GM21515 (cell line): ENCODE data around the gene CAPSL.
A peak's percentile ranks its signal among the peaks of the same experiment; 100 is the strongest.
"Not testable (repeated sequence)": the region's sequence is repeated elsewhere in the genome, so short reads cannot be mapped to it uniquely, and the experiment has no call there.

Experiments used
- ATAC-seq: cut with Tn5 transposase; IDR thresholded peaks from one replicate; pipeline ENCODE4 v1.9.1; 2021; ENCODE audit not compliant: unreplicated experiment

Gene CAPSL

GRCh38 chr5:35908228-35908627 lies 30.2 kb downstream of the CAPSL start:
- no peak for ATAC-seq

- peak; percentile 68 for ATAC-seq
These were observed 33.8 kb downstream of the CAPSL start for GRCh38 chr5:35904443-35905132.

DNA sequence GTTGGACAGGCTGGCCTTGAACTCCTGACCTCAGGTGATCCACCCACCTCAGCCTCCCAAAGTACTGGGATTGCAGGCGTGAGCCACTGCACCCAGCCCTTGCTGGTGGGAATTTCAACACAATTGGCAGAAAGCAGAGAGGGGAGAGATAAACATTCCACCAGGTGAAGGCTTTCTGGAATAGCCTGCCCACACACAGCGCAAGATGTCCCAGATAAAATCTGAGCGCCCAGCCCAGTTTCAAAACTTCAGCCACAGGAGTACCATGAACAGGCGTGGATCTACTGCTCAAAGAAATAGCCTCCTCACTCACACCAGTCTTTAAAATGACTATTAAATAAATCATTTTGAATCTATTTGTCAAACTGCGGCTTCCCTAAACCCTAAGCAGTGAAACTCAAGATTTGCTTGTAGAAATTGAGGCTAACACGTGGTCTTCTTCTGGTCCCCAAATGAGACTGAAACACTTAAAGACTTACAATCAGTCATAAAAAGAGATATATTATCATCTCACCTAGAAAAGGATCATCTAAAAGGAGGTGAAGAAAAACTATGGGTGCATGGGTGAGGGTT lies 34.7 kb downstream of the CAPSL start:
- ATAC-seq, result no peak

DNA sequence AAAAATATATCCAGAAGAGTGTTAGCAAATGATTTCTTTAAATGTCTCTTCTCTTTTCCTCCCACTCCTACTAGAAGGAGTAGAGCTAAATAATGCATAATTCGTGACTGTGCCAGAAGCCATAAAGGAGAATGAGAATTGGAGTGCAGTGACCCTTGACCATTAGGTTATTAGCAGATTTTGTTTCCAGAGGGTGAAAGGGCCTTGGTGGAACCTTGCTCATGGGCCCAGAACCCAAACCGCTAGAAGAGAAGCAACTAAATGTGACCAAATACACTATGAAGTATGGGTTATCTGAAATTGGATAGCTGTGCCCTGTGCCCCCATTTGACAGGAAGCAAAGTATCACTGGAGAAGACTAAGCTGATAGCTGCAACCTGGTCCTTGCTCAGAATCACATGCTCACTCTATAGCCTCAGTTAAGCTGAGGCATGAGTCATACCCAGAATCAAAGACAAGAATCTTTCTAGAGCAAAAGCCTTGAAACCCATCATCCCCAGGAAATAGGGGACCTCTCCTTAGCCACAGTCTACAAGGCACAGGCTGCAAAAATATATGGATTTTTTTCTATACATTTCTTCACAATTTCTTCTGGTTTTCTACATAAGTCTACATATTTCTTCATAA lies 36.3 kb downstream of the CAPSL start:
- ATAC-seq, result peak; percentile 52

- ATAC-seq, result no peak
These were observed 37.3 kb downstream of the CAPSL start for GRCh38 chr5:35900972-35901695.

GRCh38 chr5:35899800-35900199 lies 38.6 kb downstream of the CAPSL start:
- no peak for ATAC-seq

DNA sequence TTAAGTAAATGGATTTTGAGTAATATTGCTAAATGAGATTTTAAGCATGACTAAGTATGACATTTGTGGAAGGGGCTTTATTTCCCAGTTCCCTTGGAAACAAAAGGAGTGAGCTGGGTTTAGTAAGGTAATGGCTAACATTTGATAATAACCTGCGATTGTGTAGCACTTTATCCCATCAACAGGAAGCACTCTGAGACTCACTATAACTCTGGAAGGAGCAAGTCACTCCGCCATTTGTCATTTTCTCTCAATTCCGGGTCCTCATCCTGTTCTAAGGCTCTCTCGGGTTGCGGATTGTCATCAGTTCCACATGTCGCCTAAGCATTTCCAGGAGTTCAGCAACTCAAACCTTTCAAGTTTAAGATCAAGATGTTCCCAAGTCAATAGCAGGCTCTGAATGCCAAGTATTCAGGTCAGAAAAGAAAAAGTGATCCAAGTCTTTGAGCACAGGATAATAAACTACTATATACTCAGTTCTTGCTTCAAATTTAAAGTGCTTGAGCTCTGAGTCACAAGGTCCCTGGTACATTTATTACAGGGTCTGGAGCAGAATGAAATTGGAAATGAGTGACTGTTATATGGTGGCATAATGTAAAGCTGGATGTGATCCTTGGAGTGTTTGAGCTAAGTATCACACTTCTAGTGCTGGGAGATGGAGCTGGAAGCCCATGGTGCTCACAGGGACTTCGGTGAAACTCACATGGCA lies 39.3 kb downstream of the CAPSL start:
- ATAC-seq, result no peak

DNA sequence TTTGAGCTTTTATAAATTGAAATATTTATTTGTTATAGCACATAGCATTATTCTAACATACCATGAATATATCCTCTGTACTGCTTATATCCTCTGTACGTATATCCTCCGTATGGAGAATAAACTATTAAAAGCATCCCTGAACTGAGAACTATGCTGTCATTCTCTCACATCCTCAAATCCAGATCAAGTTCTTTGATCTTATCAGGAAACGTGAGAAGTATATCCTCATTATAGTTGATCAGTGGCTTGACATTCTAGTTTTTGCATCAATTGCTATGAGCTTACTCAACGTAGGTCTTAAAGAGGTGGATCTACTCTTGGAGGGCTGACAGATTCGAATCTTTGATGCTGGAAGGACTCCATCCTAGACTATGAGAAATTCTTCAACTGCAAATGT lies 44.3 kb downstream of the CAPSL start:
- ATAC-seq, result no peak

DNA sequence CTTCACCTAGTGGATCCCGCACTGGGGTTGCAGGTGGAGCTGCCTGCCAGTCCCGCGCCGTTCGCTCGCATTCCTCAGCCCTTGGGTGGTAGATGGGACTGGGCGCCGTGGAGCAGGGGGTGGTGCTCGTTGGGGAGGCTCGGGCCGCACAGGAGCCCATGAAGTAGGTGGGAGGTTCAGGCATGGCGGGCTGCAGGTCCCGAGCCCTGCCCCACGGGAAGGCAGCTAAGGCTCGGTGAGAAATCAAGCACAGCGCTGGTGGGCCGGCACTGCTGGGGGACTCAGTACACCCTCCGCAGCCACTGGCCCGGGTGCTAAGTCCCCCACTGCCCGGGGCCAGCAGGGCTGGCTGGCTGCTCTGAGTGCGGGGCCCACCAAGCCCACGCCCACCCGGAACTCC lies 45.6 kb downstream of the CAPSL start:
- not testable (repeated sequence) for ATAC-seq

- no peak for ATAC-seq
These were observed 48.1 kb downstream of the CAPSL start for GRCh38 chr5:35890021-35891020.

DNA sequence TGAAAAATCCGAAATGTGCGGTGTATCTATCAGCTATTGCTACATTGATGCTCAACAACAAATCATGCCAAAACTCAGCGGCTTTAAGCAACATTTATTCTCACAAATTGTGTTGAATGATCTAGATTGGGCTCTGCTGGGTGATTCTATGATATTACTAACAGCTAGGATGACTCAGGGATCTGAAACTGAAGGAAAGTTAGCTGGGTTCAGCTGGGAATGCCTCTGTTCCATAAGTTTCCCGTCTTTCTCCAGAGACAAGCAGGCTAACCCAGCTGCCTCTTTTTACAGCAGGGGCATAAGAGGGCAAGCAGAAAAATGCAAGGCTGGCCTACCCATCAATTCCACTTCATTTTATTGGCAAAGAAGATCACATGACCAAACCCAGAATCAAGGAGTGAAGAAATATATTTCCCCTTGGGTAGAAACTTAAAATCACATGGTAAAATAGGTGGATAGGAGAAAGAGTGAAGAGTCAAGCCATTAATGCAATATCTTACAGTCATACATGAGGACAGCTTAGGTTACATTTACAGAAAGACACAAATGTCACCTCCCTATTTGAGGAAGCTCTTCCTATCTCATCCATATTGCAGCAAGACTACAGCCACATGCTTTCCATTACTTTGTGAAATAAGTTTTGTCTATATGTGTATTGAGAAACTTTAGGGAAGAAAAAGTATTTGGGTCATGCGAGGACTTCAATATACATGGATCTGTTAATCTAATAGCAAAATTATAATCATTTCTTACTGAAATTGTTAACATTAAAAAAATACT lies 50.9 kb downstream of the CAPSL start:
- ATAC-seq, result no peak

DNA sequence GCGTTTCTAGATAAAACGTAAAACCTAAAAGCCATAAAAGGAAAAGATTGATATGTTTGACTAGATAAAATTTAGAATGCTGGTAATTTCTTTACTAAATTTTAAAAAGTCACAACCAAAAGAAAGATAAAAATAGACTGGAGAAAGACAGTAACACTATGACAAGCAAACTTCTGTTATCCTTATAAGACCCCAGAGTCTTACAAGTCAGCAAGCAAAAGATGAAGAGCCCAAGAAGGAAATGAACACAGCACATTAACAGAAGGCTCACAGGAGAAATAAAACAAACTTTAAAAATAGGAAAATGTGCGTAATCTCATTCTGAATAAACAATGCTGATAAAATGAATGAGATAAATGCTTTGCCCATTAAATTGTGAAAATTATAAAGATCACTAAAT lies 52.0 kb downstream of the CAPSL start:
- ATAC-seq, result no peak

DNA sequence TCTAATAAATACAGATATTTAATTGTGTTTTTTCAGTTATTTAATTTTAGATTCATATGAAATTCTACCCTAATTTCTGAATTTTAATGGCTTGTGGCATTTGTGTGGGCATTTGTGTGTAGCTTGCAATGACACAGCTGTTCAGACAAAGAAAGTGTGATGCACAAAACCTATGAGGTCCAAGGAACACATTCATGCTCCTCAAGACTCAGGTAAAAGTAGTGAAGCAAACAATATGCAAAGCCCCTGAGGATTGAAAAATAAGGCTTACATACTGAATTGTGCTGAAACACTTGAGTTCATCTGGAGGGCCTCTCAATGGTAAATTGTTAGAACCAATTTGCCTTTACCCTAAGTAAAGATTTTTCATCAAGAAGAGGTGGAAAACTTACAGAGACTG lies 53.6 kb downstream of the CAPSL start:
- ATAC-seq, result no peak

- peak; percentile 85 for ATAC-seq
These were observed 54.1 kb downstream of the CAPSL start for GRCh38 chr5:35884191-35884769.

GRCh38 chr5:35881758-35882157 lies 56.7 kb downstream of the CAPSL start:
- no peak for ATAC-seq

- no peak for ATAC-seq
These were observed 58.3 kb downstream of the CAPSL start for GRCh38 chr5:35880156-35880555.

DNA sequence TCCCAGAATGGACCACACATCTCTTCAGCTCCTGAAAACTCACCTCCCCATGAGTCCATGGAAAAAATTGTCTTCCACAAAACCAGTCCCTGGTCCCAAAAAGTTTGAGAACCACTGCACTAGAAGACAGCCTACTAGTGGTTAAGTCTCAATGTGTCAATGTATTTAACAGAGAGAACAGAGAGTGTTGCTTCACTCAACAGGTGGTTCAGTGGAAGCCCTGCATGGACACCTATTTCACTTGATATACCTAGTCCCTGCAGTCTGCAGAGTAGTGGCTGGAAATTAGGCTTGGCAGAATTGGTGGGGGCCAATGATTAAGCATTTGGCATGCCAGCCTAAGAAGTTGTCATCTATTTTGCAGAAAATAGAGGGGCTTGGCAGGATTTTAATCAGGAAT lies 58.8 kb downstream of the CAPSL start:
- ATAC-seq, result no peak

- no peak for ATAC-seq
These were observed 59.3 kb downstream of the CAPSL start for GRCh38 chr5:35879096-35879495.

DNA sequence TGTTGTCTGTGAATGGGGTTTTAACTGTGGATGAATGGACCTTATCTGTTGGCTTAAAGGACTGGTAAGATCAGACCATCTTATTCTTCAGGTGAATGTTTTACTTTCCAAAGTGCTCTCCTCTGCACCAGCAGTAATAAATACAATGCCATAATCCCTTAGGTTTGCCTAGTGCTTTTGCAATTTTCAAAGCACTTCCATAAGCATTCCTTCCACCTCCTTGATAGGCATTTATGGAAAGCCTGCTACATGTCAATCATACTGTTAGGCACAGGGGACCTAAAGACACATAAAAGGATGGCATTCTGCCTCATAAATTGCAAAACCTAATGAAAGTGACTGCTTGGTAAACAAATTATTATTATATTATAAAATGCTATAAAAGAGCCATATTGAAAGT lies 60.3 kb downstream of the CAPSL start:
- no peak for ATAC-seq
